Heart right ventricle (tissue), 16 donors: ENCODE data around the gene FAM177B. TPM values are rescaled to one million over a fixed set of nuclear protein-coding genes. Genes with fewer than 3 reads are reported as not detected.

ENCODE experiments used
- ATAC-seq, 8 donors: fragments of 200-7000 bp; cut with Tn5 transposase; one replicate each; pipeline ENCODE4 v1.9.1; 2020; ENCODE audit warnings: mild to moderate bottlenecking in 8 of 8, moderate library complexity in 8 of 8, moderate number of reproducible peaks in 1 of 8
- DNase-seq, 2 donors: peaks; one replicate each; pipeline ENCODE4 v3.0.0-alpha.2; 2020
- H3K27ac ChIP-seq, 10 donors: fragments of 200-600 bp; sonication (generic) in 2 of 10; one replicate each; pipeline versions ENCODE4 v1.5.0 to v1.8.0; 2020 to 2022; ENCODE audit warnings: mild to moderate bottlenecking in 3 of 10
- H3K27me3 ChIP-seq, 7 donors: fragments of 200-600 bp; one replicate each; pipeline ENCODE4 v1.8.0; 2021 to 2022; ENCODE audit warnings: mild to moderate bottlenecking in 2 of 7
- H3K36me3 ChIP-seq, 9 donors: fragments of 200-600 bp; sonication (generic) in 1 of 9; one replicate each; pipeline versions ENCODE4 v1.5.0 to v1.8.0; 2020 to 2022; ENCODE audit warnings: mild to moderate bottlenecking in 2 of 9
- H3K4me1 ChIP-seq, 9 donors: fragments of 200-600 bp; sonication (generic) in 1 of 9; one replicate each; pipeline versions ENCODE4 v1.5.0 to v1.8.0; 2020 to 2022; ENCODE audit warnings: mild to moderate bottlenecking in 4 of 9
- H3K4me3 ChIP-seq, 10 donors: fragments of 200-600 bp; sonication (generic) in 2 of 10; one replicate each; pipeline versions ENCODE4 v1.5.0 to v1.8.0; 2020 to 2022; ENCODE audit warnings: mild to moderate bottlenecking in 7 of 10, moderate library complexity in 2 of 10
- H3K9me3 ChIP-seq, 11 donors: fragments of 200-600 bp in 10 of 11; sonication (generic) in 2 of 11; one replicate each; pipeline versions ENCODE4 v1.5.0 to v1.8.0; 2013 to 2022; ENCODE audit warnings: mild to moderate bottlenecking in 2 of 11, control low read depth in 1 of 11, moderate library complexity in 1 of 11
- WGBS, 2 donors: extraction: QIAGEN DNeasy Blood & Tissue Kit; methylation state at CpG; one replicate each; pipeline ENCODE4 v1.1.7; 2013; ENCODE audit warnings: inconsistent platforms in 1 of 2; 5-methylcytosine and 5-hydroxymethylcytosine counted together
- intact Hi-C, 10 donors: fragments of 100-400 bp; cut with DNase I; formaldehyde crosslinking; loops; one replicate each; pipeline versions ENCODE4 v1.11.1 to v1.14.2; 2022
- polyA plus RNA-seq, 2 donors: library from polyadenylated mRNA; stranded (reverse); fragments of 200-250 nt; gene quantifications; one replicate each; pipeline ENCODE4 v1.2.3, GENCODE V29; 2013
- total RNA-seq, 10 donors: library from RNA; stranded (reverse); fragmentation: NEBNext Ultra II Directional in 3 of 10; extraction: Animal tissue kit (Norgen Biotek cat#: 25700) in 3 of 10; gene quantifications; one replicate each; pipeline versions ENCODE4 v1.2.1 to v1.2.4, GENCODE V29; 2021 to 2023
- TF ChIP-seq, protein P1 (sequence below), 9 donors: fragments of 200-600 bp; sonication (generic) in 2 of 9; IDR thresholded peaks; one replicate each; pipeline versions ENCODE4 v1.5.0 to v1.8.0; 2021 to 2022; ENCODE audit warnings: antibody characterized with exemption in 9 of 9, mild to moderate bottlenecking in 5 of 9, moderate library complexity in 1 of 9
- donor health status: Arrhythmogenic right ventricular cardiomyopathy.
- donor health status: ischemic (EF 13 %, LVEDD 7.1; RV severe dilation, severe dysfunction).
- donor health status: healthy with polysubstance abuse.
- donor health status: DM: no; HTN: yes; CAD: no.
- donor health status: DM: no; HTN: no; CAD: no.
- donor health status: ischemic (EF 25% LVEDD 6.9; RV normal size, moderate dysfunction).
- donor health status: ischemic (EF 25% LVEDD 5.7; RV mildly dilated, moderate dysfunction).
- donor health status: healthy.
- donor health status: DM: yes; HTN: yes; CAD: no.
- donor health status: Ischemic cardiomyopathy.
- donor health status: ischemic (EF 35%, LVEDD 5.7; RV mildly dilated, moderate dysfunction).
- donor health status: nonischemic (EF 11% LVEDD 7.7; RV severe dilation, severe dysfunction).
- donor health status: DM: yes; HTN: yes; CAD: no.
- donor health status: PGD.
- donor health status: ischemic (EF 29% LVEDD 5.4; RV normal size, mild dysfunction).
- donor health status: nonischemic (EF 23%, LVEDD 6.1; RV moderate dilation, normal function).

Gene FAM177B
- total and polyA plus RNA-seq, 12 donors, result 0.06 TPM; not detected in 11

DNA sequence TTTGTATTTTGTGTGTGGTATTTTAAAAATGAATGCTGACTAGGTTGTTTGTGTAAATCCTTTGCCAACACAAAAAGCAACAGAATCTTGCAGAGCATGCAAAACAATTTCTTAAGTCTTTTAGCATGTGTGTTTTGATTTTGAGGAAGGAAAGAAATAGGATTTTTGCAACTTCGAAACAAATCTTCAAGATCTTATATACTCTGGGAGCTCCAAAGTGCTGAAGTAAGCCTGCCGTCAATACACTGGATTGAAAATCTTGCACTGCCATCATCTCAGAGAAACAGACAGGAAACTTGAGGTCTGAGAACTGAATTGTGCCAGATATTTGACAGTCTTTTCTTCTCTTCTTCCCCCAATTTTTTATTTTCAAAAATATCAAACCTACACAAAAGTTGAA is 48.5 kb downstream of the FAM177B start:
- no peaks in the 10 kb centered on the region for H3K36me3 ChIP-seq
- DNase-seq (no peak), ATAC-seq (peak in 2 of 8 donors; percentile 14 to 61)
- peak overlapping the region in 1 of 10 donors; percentile 36 for H3K27ac ChIP-seq
- intact Hi-C loops, result no loop called here
- H3K4me3 ChIP-seq, result no peak overlapping the region
- peaks cover 0 to 7% (median 0%) of the 10 kb centered on the region in 7 donors for H3K27me3 ChIP-seq
- H3K9me3 ChIP-seq, result peaks cover 0 to 8% (median 0%) of the 10 kb centered on the region in 11 donors
- H3K4me1 ChIP-seq, result peaks cover 0 to 25% (median 9%) of the 10 kb centered on the region in 9 donors
- TF ChIP-seq, protein P1, sequence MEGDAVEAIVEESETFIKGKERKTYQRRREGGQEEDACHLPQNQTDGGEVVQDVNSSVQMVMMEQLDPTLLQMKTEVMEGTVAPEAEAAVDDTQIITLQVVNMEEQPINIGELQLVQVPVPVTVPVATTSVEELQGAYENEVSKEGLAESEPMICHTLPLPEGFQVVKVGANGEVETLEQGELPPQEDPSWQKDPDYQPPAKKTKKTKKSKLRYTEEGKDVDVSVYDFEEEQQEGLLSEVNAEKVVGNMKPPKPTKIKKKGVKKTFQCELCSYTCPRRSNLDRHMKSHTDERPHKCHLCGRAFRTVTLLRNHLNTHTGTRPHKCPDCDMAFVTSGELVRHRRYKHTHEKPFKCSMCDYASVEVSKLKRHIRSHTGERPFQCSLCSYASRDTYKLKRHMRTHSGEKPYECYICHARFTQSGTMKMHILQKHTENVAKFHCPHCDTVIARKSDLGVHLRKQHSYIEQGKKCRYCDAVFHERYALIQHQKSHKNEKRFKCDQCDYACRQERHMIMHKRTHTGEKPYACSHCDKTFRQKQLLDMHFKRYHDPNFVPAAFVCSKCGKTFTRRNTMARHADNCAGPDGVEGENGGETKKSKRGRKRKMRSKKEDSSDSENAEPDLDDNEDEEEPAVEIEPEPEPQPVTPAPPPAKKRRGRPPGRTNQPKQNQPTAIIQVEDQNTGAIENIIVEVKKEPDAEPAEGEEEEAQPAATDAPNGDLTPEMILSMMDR (IDR thresholded peaks at IDR 0.05), result no peak
- WGBS, 2 donors, result 50 to 57% methylated on average over 2 of the region's 2 CpGs

DNA sequence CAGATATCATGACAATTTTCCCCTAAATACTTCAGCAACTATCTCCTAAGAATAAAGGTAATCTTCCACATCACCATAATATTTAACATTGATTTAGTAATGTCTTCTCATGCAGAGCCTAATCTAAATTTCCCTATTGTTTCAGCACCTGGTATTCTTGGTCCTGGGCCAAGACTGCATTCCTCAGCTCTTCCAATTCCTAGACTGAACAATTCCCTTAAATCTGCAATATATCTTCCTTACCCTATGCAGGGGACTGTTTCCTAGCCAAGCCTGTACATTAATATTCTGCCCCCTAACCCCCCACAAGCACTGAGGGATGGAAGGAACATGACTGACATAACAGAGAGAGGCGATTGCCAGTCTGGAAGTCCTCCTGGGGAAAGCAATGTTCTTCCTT is 49.1 kb downstream of the FAM177B start:
- no peak overlapping the region for H3K27ac ChIP-seq
- peaks cover 0 to 8% (median 0%) of the 10 kb centered on the region in 11 donors for H3K9me3 ChIP-seq
- H3K4me3 ChIP-seq, result no peak overlapping the region
- intact Hi-C loops, result no loop called here
- H3K36me3 ChIP-seq, result no peaks in the 10 kb centered on the region
- no peak for ATAC-seq
- TF ChIP-seq, protein P1 (IDR thresholded peaks at IDR 0.05), result no peak
- peaks cover 0 to 25% (median 9%) of the 10 kb centered on the region in 9 donors for H3K4me1 ChIP-seq
- WGBS, 2 donors, result 36 to 63% methylated on average over 1 of the region's 1 CpG
- no peak for DNase-seq
- H3K27me3 ChIP-seq, result peaks cover 0 to 7% (median 0%) of the 10 kb centered on the region in 7 donors

DNA sequence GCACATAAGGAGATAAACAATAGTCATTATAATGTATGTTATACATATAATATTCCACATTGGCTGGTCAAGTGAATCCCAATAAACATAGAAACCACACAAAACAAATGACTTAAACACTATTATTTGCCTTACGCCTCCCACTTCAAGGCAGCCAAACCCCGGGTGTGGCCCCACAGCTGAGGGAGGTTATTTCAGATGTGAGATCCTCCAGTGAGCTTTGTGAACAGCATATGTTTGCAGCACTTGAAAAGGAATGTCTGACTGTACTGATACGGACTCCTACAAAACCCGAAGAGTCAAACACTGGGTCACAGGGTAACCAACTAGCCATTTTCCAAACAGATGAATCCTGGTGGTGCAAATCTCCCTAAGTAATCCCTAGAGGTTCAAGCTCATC is 50.7 kb downstream of the FAM177B start:
- TF ChIP-seq, protein P1 (IDR thresholded peaks at IDR 0.05), result no peak
- no peak for DNase-seq
- Histone ChIP-seq H3K27ac (no peak overlapping the region), H3K27me3 (peaks cover 0 to under 1% (median 0%) of the 10 kb centered on the region in 7 donors), H3K36me3 (no peaks in the 10 kb centered on the region), H3K9me3 (peaks cover 0 to 8% (median 0%) of the 10 kb centered on the region in 11 donors), H3K4me3 (no peak overlapping the region), H3K4me1 (peaks cover 0 to 26% (median 9%) of the 10 kb centered on the region in 9 donors)
- intact Hi-C loops, result no loop called here
- WGBS, 2 donors, result 56 to 59% methylated on average over 4 of the region's 4 CpGs
- no peak for ATAC-seq

DNA sequence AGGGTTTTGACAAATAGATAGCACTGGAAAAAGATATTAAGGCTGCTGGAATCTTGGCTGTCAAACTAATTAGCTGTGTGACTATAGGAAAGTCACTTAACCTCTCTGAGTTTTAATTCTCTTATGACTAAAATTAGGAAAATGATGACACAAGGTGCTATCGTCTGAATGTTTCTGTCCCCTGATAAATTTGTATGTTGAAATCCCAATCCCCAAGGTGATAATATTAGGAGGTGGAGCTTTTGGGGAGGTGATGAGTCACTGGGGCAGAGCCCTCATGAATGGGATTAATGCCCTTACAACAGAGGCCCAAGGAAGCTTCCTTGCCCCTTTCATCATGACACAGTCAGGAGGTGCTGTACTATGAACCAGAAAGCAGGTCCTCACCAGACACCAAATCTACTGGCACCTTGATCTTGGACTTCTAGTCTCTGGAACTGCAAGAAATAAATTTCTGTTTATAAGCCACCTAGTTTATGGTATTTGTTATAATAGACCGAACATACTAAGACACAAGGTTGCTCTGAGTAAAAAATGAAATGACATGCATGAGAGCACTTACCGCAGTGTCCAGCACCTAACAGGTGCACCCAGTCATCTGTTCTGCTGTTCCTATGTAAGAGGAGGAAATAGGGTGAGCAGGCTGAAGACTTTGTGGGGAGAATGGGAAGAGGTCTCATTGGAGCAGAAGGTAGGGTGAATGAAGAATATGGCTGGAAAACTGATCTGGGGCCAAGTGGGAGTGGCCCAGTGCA is 51.6 kb downstream of the FAM177B start:
- peaks cover 0 to 26% (median 9%) of the 10 kb centered on the region in 9 donors for H3K4me1 ChIP-seq

More for the DNA sequence above, 51.6 kb downstream of the FAM177B start:
- ATAC-seq (no peak), DNase-seq (no peak)
- Histone ChIP-seq H3K27me3 (no peaks in the 10 kb centered on the region), H3K9me3 (peaks cover 0 to 8% (median 0%) of the 10 kb centered on the region in 11 donors), H3K27ac (no peak overlapping the region), H3K36me3 (no peaks in the 10 kb centered on the region), H3K4me3 (no peak overlapping the region)
- 79 to 93% methylated on average over 3 of the region's 3 CpGs for WGBS, 2 donors
- intact Hi-C loops, result no loop called here
- TF ChIP-seq, protein P1 (IDR thresholded peaks at IDR 0.05), result no peak
